Heart right ventricle (tissue), 16 donors: Measurements from ENCODE around the gene MEF2D. TPM values are rescaled to one million over a fixed set of nuclear protein-coding genes. Genes with fewer than 3 reads are reported as not detected.
A peak's percentile ranks its signal among the peaks of the same experiment; 100 is the strongest.

ENCODE experiments used
- ATAC-seq, 8 donors: fragments of 200-7000 bp; cut with Tn5 transposase; one replicate each; pipeline ENCODE4 v1.9.1; 2020; ENCODE audit warnings: mild to moderate bottlenecking in 8 of 8, moderate library complexity in 8 of 8, moderate number of reproducible peaks in 1 of 8
- DNase-seq, 2 donors: peaks; one replicate each; pipeline ENCODE4 v3.0.0-alpha.2; 2020
- H3K27ac ChIP-seq, 10 donors: fragments of 200-600 bp; sonication (generic) in 2 of 10; one replicate each; pipeline versions ENCODE4 v1.5.0 to v1.8.0; 2020 to 2022; ENCODE audit warnings: mild to moderate bottlenecking in 3 of 10
- H3K27me3 ChIP-seq, 7 donors: fragments of 200-600 bp; one replicate each; pipeline ENCODE4 v1.8.0; 2021 to 2022; ENCODE audit warnings: mild to moderate bottlenecking in 2 of 7
- H3K36me3 ChIP-seq, 9 donors: fragments of 200-600 bp; sonication (generic) in 1 of 9; one replicate each; pipeline versions ENCODE4 v1.5.0 to v1.8.0; 2020 to 2022; ENCODE audit warnings: mild to moderate bottlenecking in 2 of 9
- H3K4me1 ChIP-seq, 9 donors: fragments of 200-600 bp; sonication (generic) in 1 of 9; one replicate each; pipeline versions ENCODE4 v1.5.0 to v1.8.0; 2020 to 2022; ENCODE audit warnings: mild to moderate bottlenecking in 4 of 9
- H3K4me3 ChIP-seq, 10 donors: fragments of 200-600 bp; sonication (generic) in 2 of 10; one replicate each; pipeline versions ENCODE4 v1.5.0 to v1.8.0; 2020 to 2022; ENCODE audit warnings: mild to moderate bottlenecking in 7 of 10, moderate library complexity in 2 of 10
- H3K9me3 ChIP-seq, 11 donors: fragments of 200-600 bp in 10 of 11; sonication (generic) in 2 of 11; one replicate each; pipeline versions ENCODE4 v1.5.0 to v1.8.0; 2013 to 2022; ENCODE audit warnings: mild to moderate bottlenecking in 2 of 11, control low read depth in 1 of 11, moderate library complexity in 1 of 11
- CTCF ChIP-seq, 9 donors: fragments of 200-600 bp; sonication (generic) in 2 of 9; IDR thresholded peaks; one replicate each; pipeline versions ENCODE4 v1.5.0 to v1.8.0; 2021 to 2022; ENCODE audit warnings: antibody characterized with exemption in 9 of 9, mild to moderate bottlenecking in 5 of 9, moderate library complexity in 1 of 9
- WGBS, 2 donors: extraction: QIAGEN DNeasy Blood & Tissue Kit; methylation state at CpG; one replicate each; pipeline ENCODE4 v1.1.7; 2013; ENCODE audit warnings: inconsistent platforms in 1 of 2; 5-methylcytosine and 5-hydroxymethylcytosine counted together
- intact Hi-C, 10 donors: fragments of 100-400 bp; cut with DNase I; formaldehyde crosslinking; loops; one replicate each; pipeline versions ENCODE4 v1.11.1 to v1.14.2; 2022
- polyA plus RNA-seq, 2 donors: library from polyadenylated mRNA; stranded (reverse); fragments of 200-250 nt; gene quantifications; one replicate each; pipeline ENCODE4 v1.2.3, GENCODE V29; 2013
- total RNA-seq, 10 donors: library from RNA; stranded (reverse); fragmentation: NEBNext Ultra II Directional in 3 of 10; extraction: Animal tissue kit (Norgen Biotek cat#: 25700) in 3 of 10; gene quantifications; one replicate each; pipeline versions ENCODE4 v1.2.1 to v1.2.4, GENCODE V29; 2021 to 2023
- donor health status: Arrhythmogenic right ventricular cardiomyopathy.
- donor health status: ischemic (EF 13 %, LVEDD 7.1; RV severe dilation, severe dysfunction).
- donor health status: healthy with polysubstance abuse.
- donor health status: DM: no; HTN: yes; CAD: no.
- donor health status: DM: no; HTN: no; CAD: no.
- donor health status: ischemic (EF 25% LVEDD 6.9; RV normal size, moderate dysfunction).
- donor health status: ischemic (EF 25% LVEDD 5.7; RV mildly dilated, moderate dysfunction).
- donor health status: healthy.
- donor health status: DM: yes; HTN: yes; CAD: no.
- donor health status: Ischemic cardiomyopathy.
- donor health status: ischemic (EF 35%, LVEDD 5.7; RV mildly dilated, moderate dysfunction).
- donor health status: nonischemic (EF 11% LVEDD 7.7; RV severe dilation, severe dysfunction).
- donor health status: DM: yes; HTN: yes; CAD: no.
- donor health status: PGD.
- donor health status: ischemic (EF 29% LVEDD 5.4; RV normal size, mild dysfunction).
- donor health status: nonischemic (EF 23%, LVEDD 6.1; RV moderate dilation, normal function).

Gene MEF2D
- total and polyA plus RNA-seq, 12 donors = 31.6 to 127 (median 94.9) TPM

DNA sequence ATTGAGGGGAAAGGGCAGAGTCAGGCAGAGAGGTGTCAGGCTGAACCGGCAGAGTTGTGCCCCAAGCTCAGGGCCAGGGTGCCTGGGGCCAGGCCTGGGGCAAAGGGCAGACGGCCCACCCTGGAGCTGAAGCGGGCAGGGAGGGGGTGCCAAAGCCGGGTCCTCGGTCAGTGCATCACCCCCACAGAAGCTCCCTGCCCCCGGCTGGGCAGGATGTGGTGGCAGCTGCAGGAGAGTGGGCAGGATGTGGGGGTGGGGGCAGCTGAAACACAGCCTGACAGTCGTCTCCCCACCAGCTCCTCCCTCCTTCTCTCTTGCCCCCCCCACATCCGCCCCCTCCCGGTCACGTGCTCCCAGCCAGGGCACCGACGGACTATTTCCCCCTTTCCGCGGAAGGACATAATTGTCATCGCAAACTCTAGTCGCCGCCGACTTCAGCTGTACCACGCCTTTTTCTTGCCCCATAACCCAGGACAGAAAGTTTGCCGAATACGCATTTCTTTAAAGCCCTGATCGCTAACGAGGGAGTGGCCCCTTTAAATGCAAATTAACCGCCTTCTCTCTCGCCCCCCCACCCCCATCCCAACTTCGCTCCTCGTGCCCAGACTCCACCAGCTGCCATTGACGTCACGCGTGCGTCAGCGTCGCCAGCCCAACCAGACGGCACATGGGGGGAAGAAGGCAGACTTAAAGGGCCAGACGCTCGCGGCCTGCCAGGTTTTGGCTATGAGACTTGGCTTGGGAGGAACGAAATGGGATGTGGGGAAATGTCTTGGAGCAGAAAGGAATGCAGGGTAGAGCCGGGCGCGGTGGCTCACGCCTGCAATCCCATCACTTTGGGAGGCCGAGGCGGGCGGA is 4.5 kb upstream of the MEF2D start:
- peak in 1 of 9 donors; percentile 9 for TF ChIP-seq CTCF (IDR thresholded peaks at IDR 0.05)
- Histone ChIP-seq H3K4me1 (peaks cover 27 to 85% (median 70%) of the 10 kb centered on the region in 9 donors), H3K4me3 (peak overlapping the region in 9 of 10 donors; percentile 15 to 46 (median 41)), H3K36me3 (no peaks in the 10 kb centered on the region), H3K27me3 (no peaks in the 10 kb centered on the region), H3K27ac (peak overlapping the region; percentile 97 to 100 (median 100)), H3K9me3 (no peaks in the 10 kb centered on the region)
- DNase-seq (peak; percentile 99 to 100), ATAC-seq (peak; percentile 48 to 77 (median 66))
- whole genome bisulfite sequencing, 2 donors = 3 to 6% methylated on average over 40 to 45 of the region's 45 CpGs
- intact Hi-C loops = loop anchor here in 4 of 10 donors (5.0 to 10.0 kb wide), 6 partner anchors 43 to 387 kb away; partner anchors contain the start of genes NAXE (in 2 of the 4), GPATCH4 (in 1 of the 4), MRPL24 (in 1 of the 4) and PEAR1 (in 1 of the 4)

GRCh38 chr1:156504438-156504813 is 3.9 kb upstream of the MEF2D start:
- Histone ChIP-seq H3K27me3 (no peaks in the 10 kb centered on the region), H3K9me3 (no peaks in the 10 kb centered on the region), H3K4me3 (peak overlapping the region in 9 of 10 donors; percentile 15 to 46 (median 41)), H3K4me1 (peaks cover 24 to 79% (median 64%) of the 10 kb centered on the region in 9 donors), H3K27ac (peak overlapping the region; percentile 97 to 100 (median 100)), H3K36me3 (no peaks in the 10 kb centered on the region)
- no peak for ATAC-seq
- WGBS, 2 donors = 24 to 27% methylated on average over 5 of the region's 5 CpGs
- intact Hi-C loops = loop anchor here in 4 of 10 donors (5.0 to 10.0 kb wide), 6 partner anchors 42 to 388 kb away; partner anchors contain the start of genes GPATCH4 (in 1 of the 4), MRPL24 (in 1 of the 4), NAXE (in 1 of the 4) and PEAR1 (in 1 of the 4)
- no peak for DNase-seq
- no peak for TF ChIP-seq CTCF (IDR thresholded peaks at IDR 0.05)

GRCh38 chr1:156503698-156504437 is 3.3 kb upstream of the MEF2D start:
- Histone ChIP-seq H3K4me3 (peak overlapping the region in 8 of 10 donors; percentile 30 to 47 (median 44)), H3K27ac (peak overlapping the region; percentile 97 to 100 (median 100)), H3K27me3 (no peaks in the 10 kb centered on the region), H3K9me3 (no peaks in the 10 kb centered on the region), H3K4me1 (peaks cover 19 to 76% (median 60%) of the 10 kb centered on the region in 9 donors), H3K36me3 (no peaks in the 10 kb centered on the region)
- DNase-seq = no peak
- intact Hi-C loops = loop anchor here in 4 of 10 donors (5.0 to 10.0 kb wide), 6 partner anchors 42 to 388 kb away; partner anchors contain the start of genes GPATCH4 (in 1 of the 4), MRPL24 (in 1 of the 4), NAXE (in 1 of the 4) and PEAR1 (in 1 of the 4)
- no peak for ATAC-seq
- no peak for TF ChIP-seq CTCF (IDR thresholded peaks at IDR 0.05)
- 34 to 35% methylated on average over 5 of the region's 5 CpGs for WGBS, 2 donors
